Ishikawa (cell line): Measurements from ENCODE around the gene ABR.

ENCODE experiments used
- CEBPB ChIP-seq: IDR thresholded peaks from 2 replicates; pipeline ENCODE4 v1.6.1; 2012
- CREB1 ChIP-seq: IDR thresholded peaks from 2 replicates; pipeline ENCODE4 v1.6.1; 2012; ENCODE audit warnings: low read depth
- EGR1 ChIP-seq: IDR thresholded peaks from 2 replicates; pipeline ENCODE4 v1.6.1; 2012
- EP300 ChIP-seq: IDR thresholded peaks from 2 replicates; pipeline ENCODE4 v1.6.1; 2012; ENCODE audit warnings: borderline replicate concordance
- FOXM1 ChIP-seq: IDR thresholded peaks from 2 replicates; pipeline ENCODE4 v1.6.1; 2012; ENCODE audit warnings: low read depth, borderline replicate concordance
- MAX ChIP-seq: IDR thresholded peaks from 2 replicates; pipeline ENCODE4 v1.6.1; 2012
- NFIC ChIP-seq: IDR thresholded peaks from 2 replicates; pipeline ENCODE4 v1.6.1; 2012
- RAD21 ChIP-seq: IDR thresholded peaks from 2 replicates; pipeline ENCODE4 v1.6.1; 2012; ENCODE audit warnings: low read depth
- REST ChIP-seq: IDR thresholded peaks from 2 replicates; pipeline ENCODE4 v1.6.1; 2012; ENCODE audit warnings: low read depth, mild to moderate bottlenecking
- TAF1 ChIP-seq: IDR thresholded peaks from 2 replicates; pipeline ENCODE4 v1.6.1; 2012; ENCODE audit warnings: low read depth, mild to moderate bottlenecking
- TCF12 ChIP-seq: IDR thresholded peaks from 2 replicates; pipeline ENCODE4 v1.6.1; 2012; ENCODE audit warnings: low read depth
- TEAD4 ChIP-seq: IDR thresholded peaks from 2 replicates; pipeline ENCODE4 v1.6.1; 2012
- USF1 ChIP-seq: IDR thresholded peaks from 2 replicates; pipeline ENCODE4 v1.6.1; 2012
- YY1 ChIP-seq: IDR thresholded peaks from 2 replicates; pipeline ENCODE4 v1.6.1; 2012; ENCODE audit warnings: low read depth
- ZBTB7A ChIP-seq: IDR thresholded peaks from 2 replicates; pipeline ENCODE4 v1.6.1; 2012; ENCODE audit warnings: low read depth

Gene ABR

GRCh38 chr17:1108765-1109605 lies 70.8 kb downstream of the ABR start:
- TF ChIP-seq TAF1 (0 out of 2 replicates have a peak, but pooled peaks have one; percentile 44), EGR1 (no peak), YY1 (peak; percentile 43; the same call in 1 of the 2 replicates)

GRCh38 chr17:1108478-1108764 lies 71.4 kb downstream of the ABR start:
- no peak for TF ChIP-seq RAD21
- no peak for TF ChIP-seq TEAD4
- TF ChIP-seq TAF1, result no peak
- no peak for TF ChIP-seq YY1
- no peak for TF ChIP-seq USF1
- TF ChIP-seq CREB1, result no peak
- no peak for TF ChIP-seq EGR1
- no peak for TF ChIP-seq ZBTB7A
- no peak for TF ChIP-seq EP300
- no peak for TF ChIP-seq NFIC
- TF ChIP-seq CEBPB, result no peak
- TF ChIP-seq REST, result no peak
- no peak for TF ChIP-seq MAX
- TF ChIP-seq FOXM1, result no peak
- TF ChIP-seq TCF12, result no peak

GRCh38 chr17:1107777-1108477 lies 71.9 kb downstream of the ABR start:
- no peak for TF ChIP-seq CREB1
- no peak for TF ChIP-seq TAF1
- no peak for TF ChIP-seq RAD21
- TF ChIP-seq YY1, result no peak
- TF ChIP-seq NFIC, result no peak
- TF ChIP-seq EP300, result no peak
- TF ChIP-seq USF1, result no peak
- TF ChIP-seq EGR1, result no peak
- no peak for TF ChIP-seq MAX
- TF ChIP-seq ZBTB7A, result no peak
- TF ChIP-seq FOXM1, result no peak
- TF ChIP-seq REST, result no peak
- TF ChIP-seq TEAD4, result no peak
- no peak for TF ChIP-seq CEBPB
- no peak for TF ChIP-seq TCF12

- no peak for TF ChIP-seq CEBPB
- TF ChIP-seq CREB1, result no peak
Observed at GRCh38 chr17:1107083-1107776, 72.6 kb downstream of the ABR start.

GRCh38 chr17:1104222-1104621 lies 75.6 kb downstream of the ABR start:
- no peak for TF ChIP-seq USF1
- TF ChIP-seq NFIC, result no peak
- no peak for TF ChIP-seq TAF1
- TF ChIP-seq ZBTB7A, result no peak
